ENCODE measurements around the gene C10orf67.

Gene C10orf67

GRCh38 chr10:23381298-23382040 lies 36.9 kb upstream of the C10orf67 start:
- DNase-seq (ENCODE audit: low spot score): no peak
- no peak for TF ChIP-seq CTCF (IDR thresholded peaks at IDR 0.05; ENCODE audit: extremely low read depth, missing control alignments)

- no peak for DNase-seq (ENCODE audit: low spot score)
Observed at GRCh38 chr10:23379686-23380085, 35.1 kb upstream of the C10orf67 start.

GRCh38 chr10:23376229-23376655 lies 31.6 kb upstream of the C10orf67 start:
- no peak for TF ChIP-seq CTCF (IDR thresholded peaks at IDR 0.05; ENCODE audit: extremely low read depth, missing control alignments)
- no peak for DNase-seq (ENCODE audit: low spot score)

More at GRCh38 chr10:23379686-23380085, 35.1 kb upstream of the C10orf67 start:
- no peak for TF ChIP-seq CTCF (IDR thresholded peaks at IDR 0.05; ENCODE audit: extremely low read depth, missing control alignments)

- no peak for DNase-seq (ENCODE audit: low spot score)
- TF ChIP-seq CTCF (IDR thresholded peaks at IDR 0.05; ENCODE audit: extremely low read depth, missing control alignments): no peak
Observed at GRCh38 chr10:23375366-23375765, 30.8 kb upstream of the C10orf67 start.

- no peak for DNase-seq (ENCODE audit: low spot score)
- no peak for TF ChIP-seq CTCF (IDR thresholded peaks at IDR 0.05; ENCODE audit: extremely low read depth, missing control alignments)
Observed at GRCh38 chr10:23373156-23373555, 28.6 kb upstream of the C10orf67 start.

- no peak for DNase-seq (ENCODE audit: low spot score)
- no peak for TF ChIP-seq CTCF (IDR thresholded peaks at IDR 0.05; ENCODE audit: extremely low read depth, missing control alignments)
Observed at GRCh38 chr10:23371073-23371472, 26.5 kb upstream of the C10orf67 start.

- no peak for DNase-seq (ENCODE audit: low spot score)
- no peak for TF ChIP-seq CTCF (IDR thresholded peaks at IDR 0.05; ENCODE audit: extremely low read depth, missing control alignments)
Observed at GRCh38 chr10:23370106-23370505, 25.5 kb upstream of the C10orf67 start.
